GM18499 (cell line): ENCODE data around the gene PACRG.
"Not testable (repeated sequence)": the region's sequence is repeated elsewhere in the genome, so short reads cannot be mapped to it uniquely, and the experiment has no call there.

Source experiments
- ATAC-seq: cut with Tn5 transposase; IDR thresholded peaks from one replicate; pipeline ENCODE4 v1.9.1; 2021; ENCODE audit warnings: moderate number of reproducible peaks; ENCODE audit not compliant: insufficient read depth, unreplicated experiment

The PACRG gene

DNA sequence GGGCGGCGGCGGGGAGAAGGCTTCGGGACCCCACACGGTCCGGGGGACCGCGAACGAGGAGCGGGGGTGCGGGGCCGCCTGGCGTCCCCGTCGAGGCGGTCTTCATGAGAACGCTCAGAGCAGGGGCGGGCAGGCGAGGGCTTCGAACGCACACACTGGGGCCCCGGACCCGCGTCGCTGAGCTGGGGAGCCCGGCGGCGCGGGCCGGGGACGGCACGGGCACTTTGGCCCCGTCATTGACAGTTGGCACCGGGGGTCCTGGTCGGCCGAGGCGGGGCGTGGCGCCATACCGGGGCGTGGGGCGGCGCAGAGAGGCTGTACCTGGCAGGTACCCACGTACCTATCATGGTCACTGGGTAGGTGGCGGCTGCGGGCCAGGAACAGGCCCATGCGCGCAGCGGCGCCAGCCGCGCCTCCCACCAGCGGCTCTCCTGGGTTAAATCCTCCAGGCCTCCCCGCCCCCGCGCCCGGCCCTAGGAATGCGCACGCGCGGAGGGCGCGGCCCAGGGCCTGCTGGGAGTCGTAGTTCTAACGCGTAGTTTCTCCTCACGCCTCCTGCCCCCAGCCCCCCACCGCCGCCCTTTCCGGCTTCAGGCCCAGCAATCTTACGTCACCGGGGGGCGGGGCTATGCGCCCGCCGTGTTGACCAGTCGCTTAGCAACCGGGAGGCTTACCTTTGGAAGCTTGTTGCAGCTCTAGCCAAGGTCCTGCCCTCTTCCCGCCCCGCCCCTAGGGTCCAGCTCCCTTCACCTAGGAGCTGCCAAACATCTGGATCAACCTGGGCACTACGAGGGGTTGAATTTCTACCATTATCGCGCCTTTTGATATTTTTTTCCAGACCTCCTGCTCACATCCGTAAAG is at the start of gene PACRG, which contains the start of gene PRKN:
PACRG (plus strand) TSS at position 653 of the 861 bp plus-strand sequence.
PRKN (minus strand) TSS at position 445 of the 861 bp plus-strand sequence.
- peak; percentile 91 for ATAC-seq

DNA sequence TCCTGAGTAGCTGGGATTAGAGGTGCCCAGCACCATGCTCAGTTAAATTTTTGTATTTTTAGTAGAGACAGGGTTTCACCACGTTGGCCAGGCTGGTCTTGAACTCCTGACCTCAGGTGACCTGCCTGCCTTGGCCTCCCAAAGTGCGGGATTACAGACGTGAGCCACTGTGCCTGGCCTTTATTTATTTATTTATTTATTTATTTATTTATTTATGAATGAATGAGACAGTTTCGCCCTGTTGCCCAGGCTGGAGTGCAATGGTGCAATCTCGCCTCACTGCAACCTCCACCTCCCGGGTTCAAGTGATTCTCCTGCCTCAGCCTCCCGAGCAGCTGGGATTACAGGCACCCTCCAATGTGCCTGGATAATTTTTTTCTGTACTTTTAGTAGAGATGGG is 48.9 kb upstream of the PACRG start:
- not testable (repeated sequence) for ATAC-seq

GRCh38 chr6:162679681-162680080 is 48.1 kb upstream of the PACRG start:
- ATAC-seq: no peak

DNA sequence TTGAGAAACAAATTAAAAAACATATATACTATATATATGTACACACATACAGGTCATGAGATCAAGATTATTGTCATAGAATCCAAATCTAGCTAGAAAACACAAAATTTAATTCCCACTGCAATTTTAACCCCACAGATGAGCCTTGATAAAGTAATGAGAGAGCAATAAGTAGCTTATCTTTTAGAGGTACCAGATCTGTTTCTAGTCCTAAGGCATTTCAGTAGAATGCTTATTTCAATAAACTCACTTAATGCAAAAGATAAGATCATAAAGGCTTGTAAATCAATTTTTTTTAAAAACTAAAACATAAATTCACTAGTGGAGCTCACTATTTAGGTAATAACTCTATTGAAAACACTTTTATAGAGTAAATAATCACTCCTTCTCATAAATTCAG is 47.4 kb upstream of the PACRG start:
- ATAC-seq: no peak

DNA sequence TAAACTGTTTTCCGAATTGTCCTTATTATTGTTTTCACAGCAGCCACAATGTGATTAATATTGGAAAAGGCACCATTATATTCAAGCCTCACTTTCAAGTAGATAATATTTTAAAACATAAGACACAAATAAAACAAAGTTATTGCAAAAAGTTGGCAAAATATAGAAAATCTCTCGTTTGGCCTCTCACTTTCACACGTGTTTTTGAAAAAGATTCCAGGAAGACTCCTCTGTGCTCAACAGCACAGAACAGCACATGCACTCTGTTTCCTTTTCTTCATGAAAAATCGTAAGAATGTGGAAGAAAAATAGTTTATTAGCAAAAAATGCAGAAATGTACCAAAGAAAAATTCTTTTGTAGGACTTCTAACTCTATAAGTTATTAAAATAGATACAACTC is 46.9 kb upstream of the PACRG start:
- ATAC-seq: no peak

DNA sequence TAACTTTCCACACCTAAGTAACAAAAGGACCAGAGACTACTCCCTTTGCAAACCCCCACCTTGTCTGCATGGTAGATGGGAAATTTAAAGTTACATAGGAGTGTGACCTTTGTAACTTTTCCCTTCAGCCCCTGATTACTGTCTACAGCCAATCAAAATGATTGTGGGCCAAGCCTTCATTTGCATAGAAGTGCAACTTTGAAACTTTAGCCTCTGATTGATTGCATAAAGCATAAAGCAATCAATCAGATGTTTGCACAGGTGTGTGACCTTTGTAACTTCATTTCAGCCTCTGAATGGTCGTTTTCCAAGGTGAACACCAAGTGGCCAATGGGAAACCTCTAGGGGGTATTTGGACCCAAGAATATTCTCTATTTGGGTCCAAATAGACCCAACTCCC is 46.3 kb upstream of the PACRG start:
- no peak for ATAC-seq

DNA sequence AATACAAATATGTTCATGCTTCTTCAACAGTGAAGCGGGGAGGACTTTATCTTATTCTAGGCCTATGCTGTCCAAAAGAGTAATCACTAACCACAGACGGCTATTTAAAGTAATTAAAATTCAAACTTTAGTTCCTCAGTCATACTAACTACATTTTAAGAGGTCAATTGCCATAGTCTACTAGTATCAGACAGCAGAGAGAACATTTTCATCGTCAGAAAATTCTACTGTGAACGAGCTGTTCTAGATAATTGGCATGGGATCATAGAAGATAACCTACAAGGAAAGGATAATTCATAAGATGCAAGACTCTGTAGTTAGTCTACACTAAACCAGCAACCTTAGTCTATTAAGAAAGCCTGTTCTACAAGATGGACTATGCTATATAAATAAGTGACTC is 44.6 kb upstream of the PACRG start:
- ATAC-seq: no peak

DNA sequence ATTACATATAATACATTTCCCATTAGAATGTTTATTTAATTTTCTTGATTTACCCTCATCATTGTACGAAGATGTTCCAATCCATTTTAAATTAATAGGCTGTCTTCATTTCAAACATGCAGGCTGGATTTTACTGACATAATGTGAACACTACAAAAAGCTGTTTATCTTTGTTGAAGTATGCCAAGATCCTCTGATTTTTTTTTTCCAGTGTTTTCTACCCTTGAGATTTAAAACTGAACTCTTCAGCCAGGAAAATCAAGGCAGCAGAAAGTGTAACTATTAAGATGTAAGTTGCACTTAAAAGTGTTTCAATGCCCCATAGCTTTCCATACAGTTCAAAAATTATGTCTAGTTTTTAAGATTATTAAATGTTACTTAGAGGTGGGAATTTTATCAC is 43.7 kb upstream of the PACRG start:
- ATAC-seq: no peak

- ATAC-seq: no peak
Observed at GRCh38 chr6:162684961-162685360, 42.8 kb upstream of the PACRG start.

DNA sequence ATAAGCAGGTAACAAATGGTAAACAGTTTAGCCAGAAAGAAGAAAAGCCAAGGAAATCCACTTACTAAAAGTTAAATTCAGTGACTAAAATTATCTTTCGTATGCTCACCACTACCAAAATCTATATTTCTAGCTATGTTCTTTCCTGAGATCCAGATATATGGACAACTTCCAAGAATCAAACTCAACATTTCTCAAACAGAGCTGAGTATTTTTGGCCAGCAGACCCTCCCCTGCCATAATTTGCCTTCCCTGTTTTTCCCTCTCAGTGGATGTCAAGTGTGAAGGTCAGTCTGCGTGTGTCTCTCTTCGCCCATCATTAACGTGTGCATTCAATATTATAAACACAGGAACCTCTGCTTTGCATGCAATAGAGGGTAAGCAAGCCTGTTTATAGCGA is 42.2 kb upstream of the PACRG start:
- no peak for ATAC-seq

- no peak for ATAC-seq
Observed at GRCh38 chr6:162688751-162689345, 38.9 kb upstream of the PACRG start.

GRCh38 chr6:162690158-162690557 is 37.6 kb upstream of the PACRG start:
- ATAC-seq: no peak

- no peak for ATAC-seq
Observed at GRCh38 chr6:162697872-162698403, 29.8 kb upstream of the PACRG start.

DNA sequence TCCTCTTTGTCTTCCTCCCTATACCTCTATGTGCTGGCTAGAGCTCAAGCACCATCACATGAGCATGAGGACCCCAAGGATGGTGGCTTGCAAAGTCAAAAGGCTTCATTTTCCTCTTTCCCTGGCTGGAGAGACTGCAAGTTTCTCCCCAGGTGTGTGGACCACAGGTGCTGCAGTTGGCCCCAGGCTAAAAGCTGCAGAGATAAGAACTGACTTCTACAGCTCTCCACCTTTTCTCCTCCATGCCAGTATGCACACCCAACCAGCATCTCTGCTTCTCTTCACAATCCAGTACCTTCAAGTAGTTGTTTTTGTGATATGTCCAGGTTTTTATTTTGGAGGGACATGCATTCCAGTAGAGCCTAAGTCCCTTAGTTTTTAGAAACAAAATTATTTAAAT is 29.3 kb upstream of the PACRG start:
- no peak for ATAC-seq

GRCh38 chr6:162699961-162700360 is 27.8 kb upstream of the PACRG start:
- ATAC-seq: no peak

- no peak for ATAC-seq
Observed at GRCh38 chr6:162700966-162701365, 26.8 kb upstream of the PACRG start.

GRCh38 chr6:162701551-162701950 is 26.2 kb upstream of the PACRG start:
- no peak for ATAC-seq

DNA sequence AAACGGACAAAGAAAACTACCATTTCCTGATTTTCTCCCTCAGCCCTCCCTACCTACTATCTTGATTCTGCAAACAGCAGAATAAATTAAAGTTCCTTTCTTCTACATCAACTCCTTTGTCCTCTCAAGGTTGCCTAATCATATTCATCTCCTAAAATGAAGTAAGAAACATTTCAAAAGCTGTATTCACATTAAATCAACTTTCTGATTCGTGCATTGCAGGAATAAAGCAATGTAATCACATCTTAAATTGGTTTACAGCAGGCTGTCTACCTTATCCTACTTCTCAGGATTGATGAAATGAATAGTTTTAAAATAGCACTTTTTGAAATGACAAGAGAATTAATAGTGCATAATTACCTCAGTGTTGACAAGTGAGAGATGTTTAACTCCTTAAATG is 25.3 kb upstream of the PACRG start:
- ATAC-seq: no peak

DNA sequence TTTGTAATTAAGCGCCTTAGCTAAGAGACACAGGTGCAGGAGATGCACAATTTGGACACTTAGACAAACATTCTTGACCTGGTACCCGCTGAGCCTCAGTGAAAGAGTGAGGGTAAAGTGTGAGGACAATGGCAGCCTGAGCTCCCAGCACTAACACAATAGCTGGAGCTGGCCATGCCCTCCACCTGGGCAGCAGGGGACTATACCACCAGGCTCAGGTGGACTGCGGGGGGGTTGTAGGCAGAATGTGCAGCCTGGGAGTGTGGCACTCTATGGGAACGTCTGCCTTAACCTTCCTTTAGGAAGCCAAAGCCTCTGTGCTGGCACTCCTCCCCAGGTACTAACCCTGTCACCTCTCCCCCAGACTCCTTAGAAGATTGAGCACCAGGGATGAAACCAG is 23.8 kb upstream of the PACRG start:
- ATAC-seq: no peak

DNA sequence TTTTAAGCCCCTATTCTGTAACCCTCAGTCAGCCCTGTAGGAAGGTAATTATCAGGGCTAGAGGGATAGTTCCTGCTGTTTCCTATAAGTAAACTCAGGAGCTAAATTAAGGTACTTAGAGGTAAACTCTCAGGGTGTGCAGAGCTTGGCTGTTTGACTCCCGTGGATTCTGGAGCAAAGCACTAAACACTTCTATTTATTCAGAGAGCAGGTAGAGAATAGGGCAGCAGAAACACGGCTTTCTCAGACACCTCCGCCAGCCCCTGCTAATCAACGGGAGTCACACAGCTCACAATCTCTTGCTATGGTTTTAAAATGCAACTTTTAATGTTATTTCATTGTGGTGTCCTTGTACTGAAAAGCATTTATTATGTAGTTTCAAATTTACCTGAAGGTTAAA is 22.0 kb upstream of the PACRG start:
- ATAC-seq: no peak

GRCh38 chr6:162706232-162706631 is 21.5 kb upstream of the PACRG start:
- no peak for ATAC-seq

GRCh38 chr6:162708971-162709370 is 18.8 kb upstream of the PACRG start:
- no peak for ATAC-seq
